WERI-Rb-1 (cell line): ENCODE measurements around the gene HSPB6.

Experiments
- DNase-seq: peaks from one replicate; pipeline ENCODE4 v3.0.0-alpha.2; 2020
- H3K27ac ChIP-seq: fragments of 250-450 bp; sonication (Bioruptor Pico); 2 replicates; pipeline ENCODE4 v1.5.1; 2020; ENCODE audit warnings: mild to moderate bottlenecking, moderate library complexity
- H3K27me3 ChIP-seq: fragments of 250-450 bp; sonication (Bioruptor Pico); 2 replicates; pipeline ENCODE4 v1.5.1; 2021; ENCODE audit warnings: mild to moderate bottlenecking, low read depth, moderate library complexity; ENCODE audit not compliant: insufficient read depth, severe bottlenecking
- H3K36me3 ChIP-seq: fragments of 250-450 bp; sonication (Bioruptor Pico); 2 replicates; pipeline ENCODE4 v1.5.1; 2020; ENCODE audit warnings: mild to moderate bottlenecking, moderate library complexity
- H3K4me3 ChIP-seq: 2 replicates; pipeline ENCODE4 v1.5.1; 2011; ENCODE audit warnings: low read depth, mild to moderate bottlenecking, control low read depth, low read length
- H3K9me3 ChIP-seq: fragments of 250-450 bp; sonication (Bioruptor Pico); 2 replicates; pipeline ENCODE4 v1.5.1; 2021; ENCODE audit warnings: mild to moderate bottlenecking, moderate library complexity; ENCODE audit not compliant: severe bottlenecking
- TF ChIP-seq, protein P1 (sequence below): IDR thresholded peaks from 2 replicates; pipeline ENCODE4 v1.5.1; 2011; ENCODE audit warnings: low read depth, mild to moderate bottlenecking, control low read depth, inconsistent platforms, low read length

Gene HSPB6

DNA sequence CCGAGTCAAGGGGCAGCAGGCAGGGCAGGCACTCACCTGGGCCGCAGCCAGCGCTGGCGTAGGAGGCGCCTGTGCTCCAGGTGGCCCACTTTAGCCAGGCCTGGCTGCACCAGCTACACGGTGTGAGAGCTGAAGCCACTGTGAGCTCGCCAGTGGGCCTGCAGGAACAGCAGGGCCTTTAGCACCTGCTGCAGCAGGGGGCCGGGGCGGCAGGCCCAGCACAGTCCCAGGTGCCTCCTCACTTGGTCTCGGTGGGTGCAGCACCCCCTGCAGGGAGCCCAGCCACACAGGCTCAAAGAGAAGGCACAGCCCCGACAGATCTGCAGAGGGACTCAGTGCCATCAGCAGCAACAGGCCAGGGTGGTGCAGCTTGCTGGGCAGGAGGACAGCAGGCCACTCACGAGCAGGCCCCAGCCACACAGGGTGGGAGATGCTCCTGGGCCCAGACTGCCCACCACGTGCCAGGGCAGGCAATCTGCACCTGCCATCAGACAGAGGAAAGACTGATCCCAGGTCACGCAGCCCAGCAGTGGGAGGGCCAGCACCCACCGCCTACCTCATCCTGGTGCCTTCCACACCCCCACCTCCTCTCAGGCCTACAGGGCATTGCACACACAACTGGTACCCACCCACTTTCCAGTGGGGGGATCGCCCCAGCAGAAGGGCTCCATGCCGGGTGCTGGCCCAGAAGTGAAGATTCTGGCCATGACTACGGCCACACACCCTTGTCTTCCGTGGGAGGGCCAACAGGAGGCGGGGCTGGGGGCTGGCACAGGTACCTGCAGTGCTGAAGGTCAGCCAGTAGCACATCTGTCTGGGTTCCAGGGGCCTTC is 34.4 kb upstream of the HSPB6 start:
- DNase-seq: peak; percentile 77
- H3K4me3 ChIP-seq: no peak overlapping the region
- TF ChIP-seq, protein P1, sequence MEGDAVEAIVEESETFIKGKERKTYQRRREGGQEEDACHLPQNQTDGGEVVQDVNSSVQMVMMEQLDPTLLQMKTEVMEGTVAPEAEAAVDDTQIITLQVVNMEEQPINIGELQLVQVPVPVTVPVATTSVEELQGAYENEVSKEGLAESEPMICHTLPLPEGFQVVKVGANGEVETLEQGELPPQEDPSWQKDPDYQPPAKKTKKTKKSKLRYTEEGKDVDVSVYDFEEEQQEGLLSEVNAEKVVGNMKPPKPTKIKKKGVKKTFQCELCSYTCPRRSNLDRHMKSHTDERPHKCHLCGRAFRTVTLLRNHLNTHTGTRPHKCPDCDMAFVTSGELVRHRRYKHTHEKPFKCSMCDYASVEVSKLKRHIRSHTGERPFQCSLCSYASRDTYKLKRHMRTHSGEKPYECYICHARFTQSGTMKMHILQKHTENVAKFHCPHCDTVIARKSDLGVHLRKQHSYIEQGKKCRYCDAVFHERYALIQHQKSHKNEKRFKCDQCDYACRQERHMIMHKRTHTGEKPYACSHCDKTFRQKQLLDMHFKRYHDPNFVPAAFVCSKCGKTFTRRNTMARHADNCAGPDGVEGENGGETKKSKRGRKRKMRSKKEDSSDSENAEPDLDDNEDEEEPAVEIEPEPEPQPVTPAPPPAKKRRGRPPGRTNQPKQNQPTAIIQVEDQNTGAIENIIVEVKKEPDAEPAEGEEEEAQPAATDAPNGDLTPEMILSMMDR: peak; percentile 85

DNA sequence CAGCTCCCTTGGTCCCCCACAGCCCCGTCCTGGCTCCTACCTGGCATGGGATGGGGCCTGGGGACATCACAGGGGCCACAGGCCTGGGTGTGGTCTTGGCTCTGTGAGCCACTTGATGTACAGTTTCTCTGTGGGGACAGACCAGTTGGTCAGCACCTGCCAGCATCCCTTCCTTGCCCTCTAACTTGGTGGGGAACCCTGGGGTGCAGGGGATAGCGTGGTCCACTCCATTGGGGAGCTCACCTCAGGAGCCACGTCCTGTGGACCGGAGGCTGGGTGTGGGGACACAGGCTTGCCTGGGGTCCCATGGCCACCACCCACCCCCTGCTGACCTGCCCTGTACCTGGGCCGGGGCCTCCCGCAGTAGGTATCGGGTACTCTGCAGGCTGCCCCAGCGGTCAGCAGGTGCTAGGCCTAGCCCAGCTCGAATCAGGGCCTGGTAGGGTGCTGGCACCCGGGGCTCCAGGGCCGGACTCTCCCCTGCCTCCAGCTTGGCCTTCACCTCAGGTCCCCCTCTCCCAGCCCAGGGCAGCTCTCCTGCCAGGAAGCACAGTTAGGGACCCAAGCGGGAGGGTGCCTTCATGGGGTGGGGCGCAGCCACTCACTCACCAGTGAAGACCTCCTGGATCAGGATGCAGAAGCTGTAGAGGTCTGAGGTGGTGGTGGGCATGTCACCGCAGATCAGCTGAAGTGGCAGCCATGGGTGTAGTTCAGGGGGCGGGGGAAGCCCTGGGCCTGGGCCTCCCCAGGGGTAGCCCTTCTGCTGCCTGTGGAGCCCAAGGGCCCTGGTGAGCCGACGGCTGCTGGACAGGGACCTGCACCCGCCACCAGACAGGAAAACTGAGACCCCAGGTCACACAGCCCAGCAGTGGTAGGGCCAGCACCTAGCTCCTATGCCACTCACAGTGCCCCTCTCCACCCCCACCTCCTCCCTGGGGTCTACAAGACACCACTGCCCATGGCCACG is 33.4 kb upstream of the HSPB6 start:
- no peaks in the 10 kb centered on the region for H3K9me3 ChIP-seq
- no peak for DNase-seq
- no peak overlapping the region for H3K4me3 ChIP-seq
- H3K36me3 ChIP-seq: peaks cover 25% of the 10 kb centered on the region
- H3K27ac ChIP-seq: peak overlapping the region; percentile 40; the same call in 1 of the 2 replicates
- no peaks in the 10 kb centered on the region for H3K27me3 ChIP-seq
- TF ChIP-seq, protein P1: no peak

More for the DNA sequence above, 34.4 kb upstream of the HSPB6 start:
- H3K27me3 ChIP-seq: no peaks in the 10 kb centered on the region
- H3K27ac ChIP-seq: peak overlapping the region; percentile 40; the same call in 1 of the 2 replicates
- H3K9me3 ChIP-seq: no peaks in the 10 kb centered on the region
- peaks cover 16% of the 10 kb centered on the region for H3K36me3 ChIP-seq

DNA sequence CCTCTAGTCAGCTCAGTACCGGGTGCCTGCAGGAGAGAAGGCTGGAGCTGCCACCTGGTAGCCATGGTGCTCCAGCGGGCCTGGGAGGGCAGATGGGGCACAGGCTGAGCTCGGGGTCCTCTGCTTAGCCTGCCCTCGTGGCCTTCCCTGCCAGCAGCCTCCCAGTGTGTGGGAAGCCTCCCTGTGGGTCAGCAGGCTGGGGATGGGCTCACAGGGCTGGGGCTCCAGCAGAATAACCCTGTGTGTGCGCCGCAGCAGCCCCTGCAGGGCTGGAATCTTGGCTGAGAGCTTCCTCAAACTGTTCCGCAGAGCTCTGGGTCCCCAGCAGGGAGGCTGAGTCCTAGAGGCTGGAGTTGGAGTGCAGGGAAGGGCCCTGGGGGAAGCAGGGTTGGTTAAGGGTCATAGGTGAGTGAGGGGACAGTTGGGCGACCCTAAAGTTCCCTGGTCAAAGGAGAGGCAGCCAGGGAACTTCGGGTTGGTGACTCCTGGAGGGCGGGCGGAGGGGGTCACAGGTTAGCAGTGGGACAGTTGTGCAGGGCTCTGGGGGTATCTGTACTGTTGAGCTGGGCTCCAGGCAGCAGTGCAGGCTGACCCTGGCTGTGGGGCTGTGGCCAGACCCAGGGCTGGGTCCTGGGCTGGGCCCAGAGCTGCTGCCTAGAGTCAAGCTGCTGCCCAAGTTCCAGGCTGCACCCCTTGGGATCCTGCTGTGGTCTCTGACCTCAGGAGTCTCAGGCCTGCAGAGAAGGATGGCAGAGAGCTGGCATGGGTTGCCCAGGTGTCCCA is 32.6 kb upstream of the HSPB6 start:
- TF ChIP-seq, protein P1: no peak
- Histone ChIP-seq H3K4me3 (no peak overlapping the region), H3K27ac (peak overlapping the region; percentile 31; the same call in 1 of the 2 replicates), H3K36me3 (peaks cover 31% of the 10 kb centered on the region), H3K9me3 (no peaks in the 10 kb centered on the region), H3K27me3 (no peaks in the 10 kb centered on the region)
- DNase-seq: no peak

DNA sequence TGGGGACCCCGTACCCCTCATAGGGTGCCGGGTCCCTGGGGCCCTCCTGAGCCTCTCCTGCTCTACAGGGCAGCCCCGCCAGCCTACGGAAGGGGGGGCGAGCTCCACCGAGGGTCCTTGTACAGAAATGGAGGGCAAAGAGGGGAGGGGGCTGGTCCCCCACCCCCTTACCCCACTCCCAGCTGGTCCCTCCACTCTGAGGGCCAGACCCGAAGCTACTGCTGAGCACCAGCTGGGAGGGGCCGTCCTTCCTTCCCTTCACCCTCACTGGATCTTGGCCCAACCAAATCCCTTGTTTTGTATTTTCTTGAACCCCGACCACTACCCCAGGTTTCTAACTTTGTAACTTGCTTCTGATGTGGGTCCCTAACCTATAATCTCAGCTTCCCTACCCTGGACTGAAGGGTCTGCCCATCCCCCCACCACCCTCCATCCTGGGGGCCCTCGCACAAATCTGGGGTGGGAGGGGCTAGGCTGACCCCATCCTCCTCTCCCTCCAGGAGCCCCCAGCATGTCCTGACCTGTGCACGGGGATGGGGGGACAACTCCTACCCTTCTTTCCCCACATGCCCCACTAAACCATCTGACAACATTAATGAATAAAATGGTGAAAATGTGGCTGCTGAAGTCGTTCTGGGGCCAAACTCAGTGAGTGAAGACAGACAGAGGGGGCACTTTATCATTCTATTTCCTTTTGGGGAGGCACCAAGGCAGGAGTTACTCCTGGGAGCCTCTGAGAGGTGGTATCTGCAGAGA is 31.6 kb upstream of the HSPB6 start:
- Histone ChIP-seq H3K36me3 (peaks cover 31% of the 10 kb centered on the region), H3K27ac (no peak overlapping the region; the same call in none of the 2 replicates), H3K4me3 (no peak overlapping the region), H3K27me3 (no peaks in the 10 kb centered on the region), H3K9me3 (no peaks in the 10 kb centered on the region)
- DNase-seq: no peak
- TF ChIP-seq, protein P1: no peak
